K562 (cell line): Measurements from ENCODE around the gene MCRS1. TPM values are rescaled to one million over a fixed set of nuclear protein-coding genes. Genes with fewer than 3 reads are reported as not detected.

Experiments
- ATAC-seq: fragments of 200-7000 bp; cut with Tn5 transposase; 3 replicates; pipeline ENCODE4 v1.9.1; 2020; ENCODE audit warnings: moderate library complexity
- BruUV-seq: library from RNA; stranded (reverse); fragments of 400-500 nt; replicated peaks from 2 replicates; lab custom pipeline; 2021; lab: Mats Ljungman, UMichigan
- CTCF ChIA-PET: fragments of 300-600 bp; formaldehyde crosslinking; extraction: SDS; loops from one replicate; lab custom pipeline; 2021; ENCODE audit warnings: low intra/inter-chr PET ratio; lab: Yijun Ruan, JAX
- POLR2A ChIA-PET: fragments of 300-600, 350-650 bp; sonication (Branson Sonifier 250); formaldehyde crosslinking; extraction: SDS; loops from one replicate; lab custom pipeline; 2021; ENCODE audit warnings: antibody characterized with exemption, inconsistent platforms; lab: Yijun Ruan, JAX
- DNase-seq, 4 experiments: peaks; one replicate each; pipeline versions ENCODE4 v3.0.0 to v3.0.0-alpha.2; 2011 to 2018; ENCODE audit warnings: low spot score in 3 of 4, mixed read lengths in 3 of 4; ENCODE audit errors: extremely low read depth in 1 of 4
- FAIRE-seq: peaks from 2 replicates; lab custom pipeline; 2011; peaks lifted over from hg19 to GRCh38; lab: Jason Lieb, UNC
- H2AFZ ChIP-seq: 2 replicates; pipeline ENCODE4 v1.6.0; 2011; ENCODE audit warnings: low read depth, low read length, control low read depth, inconsistent platforms
- H3K27ac ChIP-seq: fragments of 200-600 bp; 3 replicates; pipeline ENCODE4 v1.8.0; 2011; ENCODE audit warnings: low read depth, mild to moderate bottlenecking, control low read depth, inconsistent platforms, low read length, moderate library complexity, mixed read lengths; ENCODE audit errors: extremely low read depth
- H3K27me3 ChIP-seq, 2 experiments: fragments of 300-600 bp in 1 of 2; 2 replicates in 1 of 2; 3 replicates in 1 of 2; pipeline versions ENCODE4 v1.6.0 to v1.8.0; 2011; ENCODE audit warnings: inconsistent platforms in 2 of 2, low read length in 2 of 2, mild to moderate bottlenecking in 1 of 2, mixed read lengths in 1 of 2, moderate library complexity in 1 of 2; ENCODE audit not compliant: control insufficient read depth in 2 of 2, insufficient read depth in 2 of 2
- H3K36me3 ChIP-seq: fragments of 300-600 bp; 3 replicates; pipeline ENCODE4 v1.8.0; 2011; ENCODE audit warnings: mild to moderate bottlenecking, low read length, inconsistent platforms; ENCODE audit not compliant: control insufficient read depth, insufficient read depth
- H3K4me1 ChIP-seq, 2 experiments: fragments of 200-600 bp in 1 of 2; replicated peaks in 1 of 2; 2 replicates in 1 of 2; 3 replicates in 1 of 2; pipeline versions ENCODE4 v1.5.1 to v1.8.0; 2011; ENCODE audit warnings: inconsistent platforms in 2 of 2, low read length in 2 of 2, mild to moderate bottlenecking in 1 of 2, mixed read lengths in 1 of 2, moderate library complexity in 1 of 2; ENCODE audit not compliant: control insufficient read depth in 2 of 2, insufficient read depth in 2 of 2
- H3K4me2 ChIP-seq: 2 replicates; pipeline ENCODE4 v1.6.1; 2011; ENCODE audit warnings: low read length, control low read depth, inconsistent platforms, mixed read lengths; ENCODE audit not compliant: insufficient read depth
- H3K4me3 ChIP-seq: fragments of 200-600 bp; sonication (generic), shearing (Covaris generic); 2 replicates; pipeline ENCODE4 v1.5.1; 2016; ENCODE audit warnings: control low read depth, inconsistent platforms
- H3K79me2 ChIP-seq: fragments of 200-600 bp; 3 replicates; pipeline ENCODE4 v1.8.0; 2011; ENCODE audit warnings: low read length, inconsistent platforms; ENCODE audit not compliant: control insufficient read depth, insufficient read depth
- H3K9ac ChIP-seq, 2 experiments: 2 replicates each; pipeline versions ENCODE4 v1.6.0 to v1.6.1; 2011; ENCODE audit warnings: low read depth in 2 of 2, low read length in 2 of 2, control low read depth in 1 of 2, inconsistent platforms in 1 of 2, mild to moderate bottlenecking in 1 of 2, mixed read lengths in 1 of 2; ENCODE audit not compliant: insufficient read depth in 1 of 2
- H3K9me1 ChIP-seq: one replicate; pipeline ENCODE4 v1.6.0; 2011; ENCODE audit warnings: inconsistent platforms, mild to moderate bottlenecking, low read length, moderate library complexity; ENCODE audit not compliant: control insufficient read depth, insufficient read depth
- H3K9me3 ChIP-seq: replicated peaks from 2 replicates; pipeline ENCODE4 v1.5.1; 2011; ENCODE audit warnings: low read depth, low read length, inconsistent platforms; ENCODE audit not compliant: control insufficient read depth, insufficient read depth
- H4K20me1 ChIP-seq: replicated peaks from 2 replicates; pipeline ENCODE4 v1.6.1; 2011; ENCODE audit warnings: low read length, inconsistent platforms, mixed read lengths; ENCODE audit not compliant: control insufficient read depth, insufficient read depth
- GMEB1 ChIP-seq: fragments of 250-450 bp; sonication (Bioruptor Pico); IDR thresholded peaks from 2 replicates; pipeline ENCODE4 v1.4.0; 2020; ENCODE audit warnings: mild to moderate bottlenecking
- RBFOX2 ChIP-seq: fragments of 200-400 bp; formaldehyde crosslinking; IDR thresholded peaks from 2 replicates; pipeline ENCODE4 v1.6.1; 2017; ENCODE audit warnings: low read depth, mild to moderate bottlenecking, low read length, moderate library complexity
- SRSF3 ChIP-seq: fragments of 200-400 bp; formaldehyde crosslinking; IDR thresholded peaks from 2 replicates; pipeline ENCODE4 v1.6.1; 2016; ENCODE audit warnings: mild to moderate bottlenecking, low read length, moderate library complexity; ENCODE audit not compliant: insufficient read depth
- WGBS: fragments of 100-300 bp; shearing (Covaris generic); methylation state at CpG from one replicate; pipeline ENCODE4 v1.1.6; 2016; ENCODE audit warnings: low coverage, mixed read lengths; ENCODE audit not compliant: insufficient coverage; ENCODE audit errors: missing lambda C conversion rate; 5-methylcytosine and 5-hydroxymethylcytosine counted together
- in situ Hi-C: fragments of 300-500 bp; cut with MboI; formaldehyde crosslinking; loops from 4 replicates; pipeline ENCODE4 v1.15.0; 2018; ENCODE audit warnings: inconsistent platforms, mixed read lengths
- intact Hi-C: fragments of 100-400 bp; cut with micrococcal nuclease; formaldehyde crosslinking; loops from 2 replicates; pipeline ENCODE4 v1.14.2; 2022
- polyA plus RNA-seq, 8 experiments: library from polyadenylated mRNA; depleted of rRNA in 4 of 8; stranded (reverse) in 5 of 8; unstranded in 3 of 8; fragments of >200 nt; fragmentation: Nextera tagmentation in 2 of 8; fragmentation: Illumina TruSeq in 1 of 8; extraction: Ambion mirVana in 2 of 8; extraction: Trizol in 1 of 8; gene quantifications; 2 replicates each; pipeline versions ENCODE4 v1.2.1 to v1.2.3, GENCODE V29; 2011 to 2014; ENCODE audit warnings: inconsistent platforms in 1 of 8, missing spikeins in 1 of 8
- total RNA-seq, 7 experiments: library from RNA; depleted of rRNA in 6 of 7; stranded (reverse); fragments of >200 nt in 6 of 7; fragmentation: Illumina TruSeq in 2 of 7; extraction: Trizol in 2 of 7; gene quantifications; 2 replicates each; pipeline versions ENCODE4 v1.2.1 to v1.2.3, GENCODE V29; 2011 to 2021; ENCODE audit warnings: low replicate concordance in 1 of 7

The MCRS1 gene
- total and polyA plus RNA-seq, 9 of the 15 experiments (the other 6 are each of a cell fraction or from before 2014, with no cell fraction given) = 50.0 to 100 (median 73.2) TPM

GRCh38 chr12:49566361-49566760 lies 1.6 kb downstream of the MCRS1 start:
- Histone ChIP-seq H3K9me1 (no peaks in the 10 kb centered on the region), H3K27me3 (no peaks in the 10 kb centered on the region), H2AFZ (no peak overlapping the region), H4K20me1 (no peaks in the 10 kb centered on the region), H3K9ac (peak overlapping the region in 1 of 2 experiments; percentile 96; a peak in 2 of 4 replicates), H3K4me1 (peaks cover 5 to 8% of the 10 kb centered on the region in 2 experiments; a peak in 3 of 5 replicates), H3K4me2 (peak overlapping the region; percentile 99; the same call in 1 of the 2 replicates), H3K79me2 (peaks cover 50% of the 10 kb centered on the region), H3K36me3 (peaks cover 55% of the 10 kb centered on the region; the same call in 2 of the 3 replicates), H3K4me3 (peak overlapping the region; percentile 81; the same call in 1 of the 2 replicates), H3K27ac (no peak overlapping the region), H3K9me3 (no peaks in the 10 kb centered on the region)
- ChIA-PET POLR2A (interaction anchor here (0.6 to 2.4 kb wide), 7 partner anchors 8 to 220 kb away, joined by 3 to 12 read pairs (median 4); no protein-coding TSS in a partner anchor), CTCF (no interaction called here)
- TF ChIP-seq SRSF3 (no peak), RBFOX2 (peak; percentile 57), GMEB1 (CRISPR knock-in tag) (no peak)
- in situ Hi-C loops (no loop called here), intact Hi-C loops (no loop called here)
- FAIRE-seq (no peak), DNase-seq (no peak), ATAC-seq (no peak)
- no TSS peak for BruUV-seq
- 96% methylated on average over 13 of the region's 13 CpGs for WGBS
